Hepatocyte (in vitro differentiated cells): Measurements from ENCODE around the gene C19orf81.

Source experiments
- EZH2 ChIP-seq: fragments of 200-600 bp; sonication (generic); IDR thresholded peaks from 2 replicates; pipeline ENCODE4 v1.6.1; 2016; ENCODE audit warnings: antibody characterized with exemption, mild to moderate bottlenecking, borderline replicate concordance
- EZH2phosphoT487 ChIP-seq: fragments of 200-600 bp; sonication (generic); IDR thresholded peaks from one replicate; pipeline ENCODE4 v1.6.1; 2018; ENCODE audit warnings: antibody characterized with exemption, mild to moderate bottlenecking, low read depth, moderate library complexity; ENCODE audit not compliant: unreplicated experiment, severe bottlenecking
- TF ChIP-seq, protein P1 (sequence below): fragments of 200-600 bp; sonication (generic); IDR thresholded peaks from 2 replicates; pipeline ENCODE4 v1.5.1; 2016; ENCODE audit warnings: antibody characterized with exemption, mild to moderate bottlenecking; ENCODE audit not compliant: poor library complexity

GRCh38 chr19:50639121-50640112 is 9.8 kb upstream of the C19orf81 start, which contains the start of gene SYT3:
- TF ChIP-seq, protein P1, sequence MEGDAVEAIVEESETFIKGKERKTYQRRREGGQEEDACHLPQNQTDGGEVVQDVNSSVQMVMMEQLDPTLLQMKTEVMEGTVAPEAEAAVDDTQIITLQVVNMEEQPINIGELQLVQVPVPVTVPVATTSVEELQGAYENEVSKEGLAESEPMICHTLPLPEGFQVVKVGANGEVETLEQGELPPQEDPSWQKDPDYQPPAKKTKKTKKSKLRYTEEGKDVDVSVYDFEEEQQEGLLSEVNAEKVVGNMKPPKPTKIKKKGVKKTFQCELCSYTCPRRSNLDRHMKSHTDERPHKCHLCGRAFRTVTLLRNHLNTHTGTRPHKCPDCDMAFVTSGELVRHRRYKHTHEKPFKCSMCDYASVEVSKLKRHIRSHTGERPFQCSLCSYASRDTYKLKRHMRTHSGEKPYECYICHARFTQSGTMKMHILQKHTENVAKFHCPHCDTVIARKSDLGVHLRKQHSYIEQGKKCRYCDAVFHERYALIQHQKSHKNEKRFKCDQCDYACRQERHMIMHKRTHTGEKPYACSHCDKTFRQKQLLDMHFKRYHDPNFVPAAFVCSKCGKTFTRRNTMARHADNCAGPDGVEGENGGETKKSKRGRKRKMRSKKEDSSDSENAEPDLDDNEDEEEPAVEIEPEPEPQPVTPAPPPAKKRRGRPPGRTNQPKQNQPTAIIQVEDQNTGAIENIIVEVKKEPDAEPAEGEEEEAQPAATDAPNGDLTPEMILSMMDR: no peak
- TF ChIP-seq EZH2 (no peak), EZH2phosphoT487 (no peak)
